H9 (cell line): ENCODE measurements around the gene EIF2B5. TPM values are rescaled to one million over a fixed set of nuclear protein-coding genes. Genes with fewer than 3 reads are reported as not detected.

Source experiments
- DNase-seq: peaks from one replicate; pipeline ENCODE4 v3.0.0-alpha.2; 2017
- H2AFZ ChIP-seq: one replicate; pipeline ENCODE4 v1.6.1; 2013; ENCODE audit warnings: mild to moderate bottlenecking, low read length, control low read depth, moderate library complexity
- H2AK5ac ChIP-seq: 2 replicates; pipeline ENCODE4 v1.6.1; 2013; ENCODE audit warnings: low read length, control low read depth, mixed read lengths; ENCODE audit not compliant: insufficient read length
- H2BK120ac ChIP-seq: one replicate; pipeline ENCODE4 v1.6.1; 2013; ENCODE audit warnings: low read depth, mild to moderate bottlenecking, low read length, control low read depth, inconsistent platforms; ENCODE audit not compliant: poor library complexity, severe bottlenecking
- H2BK12ac ChIP-seq: 2 replicates; pipeline ENCODE4 v1.6.1; 2013; ENCODE audit warnings: low read length, control low read depth, mixed read lengths, low read depth; ENCODE audit not compliant: insufficient read length
- H2BK15ac ChIP-seq: 2 replicates; pipeline ENCODE4 v1.6.1; 2013; ENCODE audit warnings: low read depth, low read length, control low read depth
- H2BK20ac ChIP-seq: one replicate; pipeline ENCODE4 v1.6.1; 2013; ENCODE audit warnings: low read depth, mild to moderate bottlenecking, low read length, control low read depth, inconsistent platforms; ENCODE audit not compliant: poor library complexity, severe bottlenecking
- H2BK5ac ChIP-seq: 2 replicates; pipeline ENCODE4 v1.6.1; 2013; ENCODE audit warnings: low read length, control low read depth, mixed read lengths; ENCODE audit not compliant: insufficient read length
- H3K14ac ChIP-seq: 2 replicates; pipeline ENCODE4 v1.6.1; 2013; ENCODE audit warnings: low read length, control low read depth; ENCODE audit not compliant: insufficient read depth
- H3K18ac ChIP-seq: 2 replicates; pipeline ENCODE4 v1.6.1; 2013; ENCODE audit warnings: low read depth, mild to moderate bottlenecking, mixed read lengths, low read length, control low read depth; ENCODE audit not compliant: insufficient read length
- H3K23ac ChIP-seq: 2 replicates; pipeline ENCODE4 v1.6.1; 2013; ENCODE audit warnings: low read length, control low read depth, mixed read lengths, low read depth; ENCODE audit not compliant: insufficient read length
- H3K23me2 ChIP-seq: 2 replicates; pipeline ENCODE4 v1.6.1; 2013; ENCODE audit warnings: low read depth, mild to moderate bottlenecking, mixed read lengths, low read length, control low read depth; ENCODE audit not compliant: insufficient read length, poor library complexity, severe bottlenecking
- H3K27ac ChIP-seq: 2 replicates; pipeline ENCODE4 v1.5.1; 2013; ENCODE audit warnings: low read length, control low read depth, mixed read lengths, low read depth; ENCODE audit not compliant: insufficient read length
- H3K27me3 ChIP-seq: 2 replicates; pipeline ENCODE4 v1.6.1; 2013; ENCODE audit warnings: low read length, control low read depth, inconsistent platforms; ENCODE audit not compliant: insufficient read depth
- H3K4ac ChIP-seq: 2 replicates; pipeline ENCODE4 v1.6.1; 2013; ENCODE audit warnings: low read depth, mild to moderate bottlenecking, control low read depth, inconsistent platforms, low read length, moderate library complexity
- H3K4me1 ChIP-seq: 2 replicates; pipeline ENCODE4 v1.6.1; 2013; ENCODE audit warnings: low read length, control low read depth, inconsistent platforms; ENCODE audit not compliant: insufficient read depth
- H3K4me2 ChIP-seq: 2 replicates; pipeline ENCODE4 v1.6.1; 2013; ENCODE audit warnings: low read length, control low read depth, mixed read lengths; ENCODE audit not compliant: insufficient read length, insufficient read depth
- H3K56ac ChIP-seq: 2 replicates; pipeline ENCODE4 v1.6.1; 2013; ENCODE audit warnings: low read depth, mild to moderate bottlenecking, mixed read lengths, low read length, control low read depth; ENCODE audit not compliant: insufficient read length
- H3K79me1 ChIP-seq: 2 replicates; pipeline ENCODE4 v1.6.1; 2013; ENCODE audit warnings: low read depth, mild to moderate bottlenecking, moderate library complexity, low read length, control low read depth, inconsistent platforms; ENCODE audit not compliant: insufficient read depth, poor library complexity, severe bottlenecking
- H3K79me2 ChIP-seq: 2 replicates; pipeline ENCODE4 v1.6.1; 2013; ENCODE audit warnings: low read length, control low read depth, inconsistent platforms; ENCODE audit not compliant: insufficient read depth
- H3K9ac ChIP-seq: 2 replicates; pipeline ENCODE4 v1.6.1; 2013; ENCODE audit warnings: low read length, control low read depth, mixed read lengths; ENCODE audit not compliant: insufficient read length; ENCODE audit errors: extremely low read depth
- H3K9me3 ChIP-seq: one replicate; pipeline ENCODE4 v1.6.1; 2013; ENCODE audit warnings: low read depth, low read length, inconsistent platforms; ENCODE audit not compliant: control insufficient read depth
- H3T11ph ChIP-seq: one replicate; pipeline ENCODE4 v1.6.1; 2013; ENCODE audit warnings: mild to moderate bottlenecking, low read length, control low read depth, inconsistent platforms
- H4K20me1 ChIP-seq: one replicate; pipeline ENCODE4 v1.6.1; 2013; ENCODE audit not compliant: control insufficient read depth, insufficient read length, insufficient read depth
- H4K5ac ChIP-seq: 2 replicates; pipeline ENCODE4 v1.6.1; 2013; ENCODE audit warnings: low read depth, mild to moderate bottlenecking, mixed read lengths, low read length, control low read depth; ENCODE audit not compliant: insufficient read length
- H4K8ac ChIP-seq: replicated peaks from 2 replicates; pipeline ENCODE4 v1.6.1; 2013; ENCODE audit warnings: low read length, control low read depth, mixed read lengths, low read depth; ENCODE audit not compliant: insufficient read length
- H4K91ac ChIP-seq: 2 replicates; pipeline ENCODE4 v1.6.1; 2013; ENCODE audit warnings: low read depth, mild to moderate bottlenecking, moderate library complexity, mixed read lengths, low read length, control low read depth; ENCODE audit not compliant: insufficient read length
- H3K27ac Mint-ChIP-seq, 3 experiments: 2 replicates in 2 of 3; 3 replicates in 1 of 3; pipeline ENCODE4 v1.8.0; 2020 to 2021; ENCODE audit warnings: mixed read lengths in 3 of 3, mild to moderate bottlenecking in 1 of 3, moderate library complexity in 1 of 3
- H3K27me3 Mint-ChIP-seq: 2 replicates; pipeline ENCODE4 v1.8.0; 2021; ENCODE audit warnings: low read depth, mild to moderate bottlenecking, moderate library complexity, mixed read lengths
- H3K36me3 Mint-ChIP-seq, 3 experiments: 2 replicates in 2 of 3; 3 replicates in 1 of 3; pipeline ENCODE4 v1.8.0; 2020 to 2021; ENCODE audit warnings: low read depth in 3 of 3, mixed read lengths in 3 of 3; ENCODE audit not compliant: insufficient read depth in 1 of 3
- H3K4me1 Mint-ChIP-seq, 2 experiments: 2 replicates each; pipeline ENCODE4 v1.8.0; 2020; ENCODE audit warnings: mixed read lengths in 2 of 2
- H3K4me3 Mint-ChIP-seq, 2 experiments: 2 replicates in 1 of 2; 3 replicates in 1 of 2; pipeline ENCODE4 v1.8.0; 2020 to 2021; ENCODE audit warnings: mild to moderate bottlenecking in 2 of 2, mixed read lengths in 2 of 2, moderate library complexity in 1 of 2
- H3K9me3 Mint-ChIP-seq, 2 experiments: 2 replicates in 1 of 2; 3 replicates in 1 of 2; pipeline ENCODE4 v1.8.0; 2020; ENCODE audit warnings: mild to moderate bottlenecking in 2 of 2, mixed read lengths in 2 of 2, moderate library complexity in 1 of 2
- WGBS: extraction: QIAGEN DNeasy Blood & Tissue Kit; methylation state at CpG from one replicate; pipeline ENCODE4 v1.1.7; 2013; ENCODE audit warnings: missing lambda C conversion rate, low lambda C conversion rate, mixed read lengths; ENCODE audit not compliant: insufficient read length; ENCODE audit errors: extremely low coverage; 5-methylcytosine and 5-hydroxymethylcytosine counted together
- total RNA-seq: library from RNA; stranded (reverse); gene quantifications from 2 replicates; pipeline ENCODE4 v1.2.1, GENCODE V29; 2021
- TF ChIP-seq, protein P1 (sequence below): fragments of 200-600 bp; sonication (generic); conservative IDR thresholded peaks from 3 replicates; pipeline ENCODE4 v1.8.0; 2021; ENCODE audit warnings: antibody characterized with exemption, mild to moderate bottlenecking

Gene EIF2B5
- total RNA-seq, 1 experiment from 2014 or later: 42.0 TPM

DNA sequence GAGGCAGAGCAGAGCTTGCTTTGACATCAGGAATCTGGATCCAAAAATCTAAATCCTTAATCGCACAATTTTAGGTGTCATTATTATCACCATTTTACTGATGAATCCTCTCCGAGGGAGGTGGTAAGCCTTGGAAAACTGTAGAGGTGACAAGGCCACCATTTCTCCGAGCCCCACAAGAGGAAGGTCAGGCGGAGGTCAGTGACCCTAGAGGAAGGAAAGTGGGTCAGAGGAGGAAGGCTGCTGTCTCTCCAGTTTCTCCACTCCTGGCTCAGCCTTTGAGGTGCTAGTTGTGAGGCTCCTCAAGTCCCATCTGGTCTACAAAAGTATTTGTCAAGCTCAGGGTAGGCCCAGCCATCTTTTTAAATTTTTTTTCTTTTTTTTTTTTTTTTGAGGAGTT, 23.2 kb downstream of the EIF2B5 start:
- H3K9me3 Mint-ChIP-seq: no peaks in the 10 kb centered on the region; a peak in 1 of 5 replicates
- H2BK20ac ChIP-seq: no peak overlapping the region
- H3K27ac Mint-ChIP-seq: peak overlapping the region in 2 of 3 experiments; percentile 36 to 70; a peak in 2 of 7 replicates
- H3K79me1 ChIP-seq: peaks cover 3% of the 10 kb centered on the region
- no peaks in the 10 kb centered on the region for H4K20me1 ChIP-seq
- H3K27me3 ChIP-seq: no peaks in the 10 kb centered on the region
- no peak overlapping the region for H3T11ph ChIP-seq
- no peak overlapping the region for H2AFZ ChIP-seq
- H4K5ac ChIP-seq: no peak overlapping the region
- H3K4me3 Mint-ChIP-seq: no peak overlapping the region
- no peak overlapping the region for H3K56ac ChIP-seq
- no peak overlapping the region for H2AK5ac ChIP-seq
- no peak overlapping the region for H2BK15ac ChIP-seq
- DNase-seq: no peak
- no peak overlapping the region for H3K9ac ChIP-seq
- no peak overlapping the region for H4K8ac ChIP-seq
- no peaks in the 10 kb centered on the region for H3K9me3 ChIP-seq
- H3K27ac ChIP-seq: no peak overlapping the region
- H3K4me1 Mint-ChIP-seq: peaks cover 11 to 21% of the 10 kb centered on the region in 2 experiments
- TF ChIP-seq, protein P1, sequence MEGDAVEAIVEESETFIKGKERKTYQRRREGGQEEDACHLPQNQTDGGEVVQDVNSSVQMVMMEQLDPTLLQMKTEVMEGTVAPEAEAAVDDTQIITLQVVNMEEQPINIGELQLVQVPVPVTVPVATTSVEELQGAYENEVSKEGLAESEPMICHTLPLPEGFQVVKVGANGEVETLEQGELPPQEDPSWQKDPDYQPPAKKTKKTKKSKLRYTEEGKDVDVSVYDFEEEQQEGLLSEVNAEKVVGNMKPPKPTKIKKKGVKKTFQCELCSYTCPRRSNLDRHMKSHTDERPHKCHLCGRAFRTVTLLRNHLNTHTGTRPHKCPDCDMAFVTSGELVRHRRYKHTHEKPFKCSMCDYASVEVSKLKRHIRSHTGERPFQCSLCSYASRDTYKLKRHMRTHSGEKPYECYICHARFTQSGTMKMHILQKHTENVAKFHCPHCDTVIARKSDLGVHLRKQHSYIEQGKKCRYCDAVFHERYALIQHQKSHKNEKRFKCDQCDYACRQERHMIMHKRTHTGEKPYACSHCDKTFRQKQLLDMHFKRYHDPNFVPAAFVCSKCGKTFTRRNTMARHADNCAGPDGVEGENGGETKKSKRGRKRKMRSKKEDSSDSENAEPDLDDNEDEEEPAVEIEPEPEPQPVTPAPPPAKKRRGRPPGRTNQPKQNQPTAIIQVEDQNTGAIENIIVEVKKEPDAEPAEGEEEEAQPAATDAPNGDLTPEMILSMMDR: no peak
- peaks cover 6% of the 10 kb centered on the region for H3K23me2 ChIP-seq
- no peak overlapping the region for H3K14ac ChIP-seq
- H2BK12ac ChIP-seq: no peak overlapping the region
- peaks cover 5 to 21% (median 13%) of the 10 kb centered on the region in 3 experiments; a peak in 6 of 7 replicates for H3K36me3 Mint-ChIP-seq
- no peak overlapping the region for H2BK120ac ChIP-seq
- no peak overlapping the region for H3K18ac ChIP-seq
- no peaks in the 10 kb centered on the region; the same call in 1 of the 2 replicates for H3K4me1 ChIP-seq
- H3K4ac ChIP-seq: no peak overlapping the region
- WGBS: no CpG with 5 or more reads among the region's 4 CpGs
- H2BK5ac ChIP-seq: no peak overlapping the region
- H3K4me2 ChIP-seq: no peak overlapping the region
- H4K91ac ChIP-seq: no peak overlapping the region
- H3K23ac ChIP-seq: no peak overlapping the region
- no peaks in the 10 kb centered on the region for H3K27me3 Mint-ChIP-seq
- H3K79me2 ChIP-seq: peaks cover 23% of the 10 kb centered on the region; the same call in 1 of the 2 replicates
